ENCODE results near the gene ZNF766. TPM values are rescaled to one million over a fixed set of nuclear protein-coding genes. Genes with fewer than 3 reads are reported as not detected.

The ZNF766 gene
- total and polyA plus RNA-seq, 2 of the 8 experiments (the other 6 are each of a cell fraction or from before 2014, with no cell fraction given) = 8.3 to 31.9 TPM

- H2BK12ac ChIP-seq (ENCODE audit: low read depth, low read length) = no peak overlapping the region
- H3K14ac ChIP-seq (ENCODE audit: insufficient read length) = no peak overlapping the region
- no peak overlapping the region for H4K5ac ChIP-seq (ENCODE audit: insufficient read length, low read depth, low read length)
- peaks cover 27 to 58% of the 10 kb centered on the region in 2 experiments for H3K79me2 ChIP-seq (ENCODE audit: control insufficient read depth in 1 of 2, insufficient read depth in 2 of 2, low read length in 2 of 2)
- no peak overlapping the region for H2BK15ac ChIP-seq (ENCODE audit: low read length)
- H4K8ac ChIP-seq (ENCODE audit: extremely low read depth, insufficient read depth, low read length) = no peak overlapping the region
- no peaks in the 10 kb centered on the region; a peak in 3 of 7 replicates for H3K4me1 ChIP-seq (replicated peaks in 1 of 4; ENCODE audit: control insufficient read depth in 3 of 4, insufficient read depth in 4 of 4, low read length in 3 of 4)
- H3K4me3 ChIP-seq (ENCODE audit: extremely low read depth in 1 of 4, insufficient read depth in 2 of 4, low read depth in 3 of 4, low read length in 4 of 4) = peak overlapping the region; percentile 89 to 100 (median 98)
- H2BK120ac ChIP-seq (replicated peaks; ENCODE audit: low read depth, low read length) = no peak overlapping the region
- H3K56ac ChIP-seq (replicated peaks; ENCODE audit: insufficient read length, low read depth, low read length) = peak overlapping the region; percentile 89
- H3K9me3 ChIP-seq (ENCODE audit: insufficient read depth in 2 of 2, low read depth in 1 of 2, low read length in 1 of 2) = no peaks in the 10 kb centered on the region
- H2AK5ac ChIP-seq (ENCODE audit: low read depth, low read length) = peak overlapping the region; percentile 20; the same call in 1 of the 2 replicates
- DNase-seq (ENCODE audit: low read depth in 1 of 2, low spot score in 2 of 2) (peak in 1 of 2 experiments; percentile 47), FAIRE-seq (no peak)
- peak overlapping the region; percentile 87 for H3K18ac ChIP-seq (ENCODE audit: extremely low read depth, low read length)
- POLR2A ChIA-PET (ENCODE audit: partially characterized antibody) = no interaction called here
- no peak overlapping the region for H3K23ac ChIP-seq (ENCODE audit: insufficient read length)
- H3K9ac ChIP-seq (replicated peaks in 1 of 4; ENCODE audit: extremely low read depth in 1 of 4, low read depth in 3 of 4, low read length in 3 of 4) = peak overlapping the region; percentile 96 to 100 (median 98)
- CTCF ChIA-PET (ENCODE audit: partially characterized antibody) = no interaction called here
- no peak overlapping the region for H4K91ac ChIP-seq (replicated peaks; ENCODE audit: insufficient read length, low read length)
- peaks cover 16% of the 10 kb centered on the region for H3K79me1 ChIP-seq (ENCODE audit: low read depth, low read length)
- H2AFZ ChIP-seq (ENCODE audit: low read length) = no peak overlapping the region
- H2BK20ac ChIP-seq (ENCODE audit: low read length) = no peak overlapping the region
- peak; percentile 34 for TF ChIP-seq SAP30 (IDR thresholded peaks at IDR 0.05; ENCODE audit: insufficient read depth, insufficient replicate concordance, low read length)
- TF ChIP-seq RFX5 (IDR thresholded peaks at IDR 0.05; ENCODE audit: borderline replicate concordance, low read depth, low read length) = no peak
- H3K27ac ChIP-seq (ENCODE audit: low read depth, low read length) = peak overlapping the region; percentile 93; the same call in 1 of the 2 replicates
- H3K36me3 ChIP-seq (ENCODE audit: control insufficient read depth in 2 of 4, insufficient read depth in 4 of 4, low read length in 3 of 4) = peaks cover 0 to 27% (median 5%) of the 10 kb centered on the region in 4 experiments; a peak in 5 of 8 replicates
- peak overlapping the region; percentile 98 for H2BK5ac ChIP-seq (ENCODE audit: low read depth, low read length)
- H3K4ac ChIP-seq (replicated peaks; ENCODE audit: insufficient read length, low read depth, low read length) = peak overlapping the region; percentile 87
- peak overlapping the region; percentile 81 to 99 for H3K4me2 ChIP-seq (ENCODE audit: insufficient read depth in 1 of 2, low read depth in 2 of 2, low read length in 2 of 2)
- 30% methylated on average over 11 of the region's 11 CpGs; no CpG with 5 or more reads in 1 of the 2 experiments for WGBS, 2 experiments (ENCODE audit: extremely low coverage in 1 of 2, insufficient coverage in 1 of 2, insufficient read length in 1 of 2, insufficient replicate concordance in 2 of 2, low coverage in 1 of 2, low lambda C conversion rate in 2 of 2, missing lambda C conversion rate in 1 of 2)
- H4K20me1 ChIP-seq (replicated peaks in 1 of 2; ENCODE audit: control insufficient read depth in 1 of 2, insufficient read depth in 2 of 2, low read length in 2 of 2) = peaks cover 2 to 11% of the 10 kb centered on the region in 2 experiments
- no peaks in the 10 kb centered on the region for H3K27me3 ChIP-seq (replicated peaks in 1 of 4; ENCODE audit: control insufficient read depth in 3 of 4, extremely low read depth in 1 of 4, insufficient read depth in 3 of 4, low read length in 3 of 4)
- H3K23me2 ChIP-seq (ENCODE audit: low read depth, low read length) = peaks cover 5% of the 10 kb centered on the region
These were observed 989 bp downstream of the ZNF766 start for GRCh38 chr19:52270266-52270885.

Data from H1 (cell line).